Measurements from ENCODE around the gene GRIA4.
A peak's percentile ranks its signal among the peaks of the same experiment; 100 is the strongest.

The GRIA4 gene

DNA sequence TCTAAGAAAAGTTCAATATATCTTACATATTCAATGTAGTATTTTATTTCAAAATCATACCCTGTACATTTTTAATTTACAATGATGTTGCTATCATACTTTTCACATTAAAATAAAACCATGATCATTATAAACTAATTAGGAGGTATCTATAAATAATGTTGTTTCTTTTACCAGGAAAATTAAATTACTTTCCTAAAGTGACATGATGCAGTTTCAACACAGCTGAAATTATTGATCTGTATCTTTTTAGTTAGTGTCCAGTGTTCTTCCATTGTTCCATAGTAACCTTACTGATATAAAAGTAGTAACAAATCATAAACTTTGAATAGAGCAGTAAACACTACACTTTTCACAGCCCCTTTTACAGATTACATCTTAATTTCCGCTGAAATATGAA is 29.7 kb downstream of the GRIA4 start:
- DNase-seq (ENCODE audit: low spot score) = no peak

DNA sequence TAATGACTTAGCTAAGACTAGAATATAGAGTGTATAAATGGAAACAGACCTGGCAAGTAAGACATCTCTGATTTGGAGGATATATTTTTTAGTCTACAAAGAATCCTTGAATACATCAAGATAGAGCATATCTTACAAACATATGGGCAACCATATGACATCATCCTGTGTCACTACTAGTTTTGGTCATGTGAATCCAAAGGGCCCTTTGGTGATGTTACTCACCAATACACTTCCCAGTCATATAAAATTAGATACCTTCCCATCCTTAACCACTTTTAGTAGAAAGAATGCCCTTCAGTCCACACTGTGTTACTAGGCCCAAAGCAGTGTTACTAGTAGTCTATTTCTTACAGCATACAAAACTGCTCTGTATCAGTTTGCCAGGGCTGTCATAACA is 31.6 kb downstream of the GRIA4 start:
- DNase-seq (ENCODE audit: low spot score) = no peak

DNA sequence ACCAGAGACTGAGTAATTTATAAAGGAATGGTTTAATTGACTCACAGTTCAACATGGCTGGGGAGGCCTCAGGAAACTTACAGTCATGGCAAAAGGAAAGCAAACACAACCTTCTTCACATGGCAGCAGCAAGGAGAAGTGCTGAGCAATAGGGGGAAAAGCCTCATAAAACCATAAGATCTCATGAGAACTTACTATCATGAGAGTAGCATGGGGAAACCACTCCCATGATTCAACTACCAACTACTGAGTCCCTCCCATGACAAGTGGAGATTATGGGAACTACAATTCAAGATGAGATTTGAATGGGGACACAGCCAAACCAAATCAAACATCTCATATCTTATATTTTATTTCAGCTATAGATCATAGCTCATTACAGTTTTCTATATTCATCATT is 33.0 kb downstream of the GRIA4 start:
- DNase-seq (ENCODE audit: low spot score) = no peak

DNA sequence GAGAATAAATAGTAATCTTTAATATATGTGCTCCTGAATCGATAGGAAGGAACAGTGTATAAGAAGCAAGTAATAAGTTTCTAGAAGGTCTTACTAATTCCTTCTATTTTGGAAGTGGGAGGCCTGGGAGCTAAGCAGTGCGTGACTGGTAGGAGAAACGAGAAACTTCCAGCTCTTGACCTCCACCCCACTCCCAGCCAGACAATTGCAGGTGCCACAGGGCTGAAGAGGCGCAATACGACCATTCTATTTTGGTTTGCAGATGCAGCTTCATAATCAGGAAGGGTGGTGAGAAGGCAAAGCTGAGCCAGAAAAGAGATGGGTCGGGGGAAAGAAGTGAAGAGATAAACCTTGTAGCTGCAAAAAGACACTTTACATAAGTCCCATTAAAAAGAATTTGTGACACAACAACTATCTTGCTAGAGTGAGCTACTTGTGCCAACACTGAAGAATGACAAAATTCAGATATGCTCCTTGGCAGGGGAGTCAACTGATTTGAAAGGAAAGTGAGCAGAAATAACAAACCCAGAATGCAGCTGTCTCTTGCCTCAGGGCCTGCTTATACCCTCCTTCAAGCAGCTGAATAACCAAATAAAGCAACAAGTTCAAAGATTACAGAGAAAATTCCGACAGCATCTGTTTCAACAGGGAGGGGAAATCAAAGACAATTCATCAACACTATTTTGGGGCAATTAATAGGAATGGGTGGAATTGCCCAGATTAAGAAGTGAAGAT is 35.1 kb downstream of the GRIA4 start:
- no peak for DNase-seq (ENCODE audit: low spot score)

DNA sequence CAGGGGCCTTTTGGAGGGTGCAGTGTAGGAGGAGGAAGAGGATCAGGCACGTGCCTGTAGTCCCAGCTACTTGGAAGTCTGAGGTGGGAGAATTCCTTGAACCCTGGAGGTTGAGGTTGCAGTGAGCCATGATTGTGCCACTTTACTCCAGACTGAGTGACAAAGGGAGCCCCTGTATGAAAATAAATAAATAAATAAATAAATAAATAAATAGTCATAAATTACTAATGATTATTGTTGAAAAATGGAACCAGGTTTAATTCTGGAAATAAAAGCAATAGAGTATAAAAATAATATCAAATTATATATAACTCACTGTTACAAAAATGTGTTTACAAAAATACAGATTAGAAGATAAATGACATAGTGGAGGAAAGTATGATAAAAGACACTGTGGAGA is 37.9 kb downstream of the GRIA4 start:
- no peak for DNase-seq (ENCODE audit: low spot score)

DNA sequence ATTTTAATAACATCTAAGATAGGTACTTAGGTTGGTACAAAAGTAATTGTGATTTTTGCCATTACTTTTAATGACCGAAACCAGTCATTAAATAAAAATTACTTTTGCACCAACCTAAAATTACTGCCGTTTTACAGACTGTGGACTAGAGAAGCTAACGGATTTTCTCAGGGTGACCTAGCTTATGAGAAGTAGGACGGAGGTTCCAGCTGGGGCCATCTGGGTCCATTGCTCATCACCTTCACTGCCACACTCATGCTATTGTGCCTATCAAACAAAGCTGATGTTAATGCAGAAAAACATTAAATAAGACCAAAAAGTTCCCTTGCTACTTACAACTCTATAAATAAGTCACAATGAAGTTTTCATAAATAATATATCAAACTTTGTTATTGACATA is 38.9 kb downstream of the GRIA4 start:
- no peak for DNase-seq (ENCODE audit: low spot score)

DNA sequence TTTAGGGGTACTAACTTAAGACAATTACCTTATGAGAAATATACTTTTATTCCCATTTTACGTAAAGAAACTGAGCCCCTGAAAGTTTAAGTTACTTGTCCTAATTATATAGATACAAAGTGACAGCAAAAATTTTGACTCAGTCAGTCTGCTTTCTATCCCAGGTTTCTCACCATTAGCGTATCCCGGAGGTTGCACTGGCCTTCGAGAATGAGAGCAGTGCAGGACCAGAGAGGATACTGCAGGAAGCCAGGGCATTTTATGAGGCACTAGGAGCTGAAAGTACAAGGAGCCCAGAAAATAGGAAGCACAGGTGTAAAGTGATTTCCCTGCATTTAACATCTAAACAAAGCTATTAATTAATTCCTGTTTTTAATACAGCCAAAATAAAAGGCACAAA is 55.4 kb downstream of the GRIA4 start:
- DNase-seq (ENCODE audit: low spot score) = no peak

DNA sequence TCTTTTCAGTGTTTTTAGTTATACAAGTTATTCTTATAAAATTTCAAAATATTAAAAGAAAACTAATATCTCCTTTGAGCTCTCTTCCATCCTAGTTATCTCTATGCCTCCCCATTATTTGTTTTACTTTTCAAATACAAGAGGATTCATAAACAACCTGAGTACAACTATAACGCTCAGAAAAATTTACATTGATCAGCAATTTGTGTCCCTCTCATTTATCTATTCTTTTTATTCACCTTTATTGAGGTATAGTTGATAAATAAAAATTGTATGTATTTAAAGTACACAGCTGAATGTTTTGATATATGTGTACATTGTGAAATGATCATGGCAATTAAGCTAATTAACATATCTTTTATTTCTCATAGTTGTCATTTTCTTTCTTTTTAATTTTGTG is 57.6 kb downstream of the GRIA4 start:
- DNase-seq (ENCODE audit: low spot score) = no peak

DNA sequence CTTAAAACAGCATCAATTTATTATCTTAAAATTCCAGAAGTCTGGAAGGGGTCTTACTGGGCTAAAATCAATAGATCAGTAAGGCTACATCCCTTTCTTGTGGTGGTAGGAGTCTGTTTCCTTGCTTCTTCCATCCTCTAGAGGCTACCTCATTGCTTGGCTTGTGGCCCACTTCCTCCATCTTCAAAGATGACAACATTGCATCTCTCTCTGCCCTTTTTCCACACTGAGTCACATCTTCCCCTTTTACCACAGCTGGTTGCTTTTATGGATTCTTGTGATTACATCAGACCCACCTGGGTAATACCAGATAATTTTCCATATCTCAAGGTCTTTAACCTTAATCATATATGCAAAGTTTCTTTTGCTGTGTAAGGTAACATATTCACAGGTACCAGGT is 60.9 kb downstream of the GRIA4 start:
- DNase-seq (ENCODE audit: low spot score) = no peak

DNA sequence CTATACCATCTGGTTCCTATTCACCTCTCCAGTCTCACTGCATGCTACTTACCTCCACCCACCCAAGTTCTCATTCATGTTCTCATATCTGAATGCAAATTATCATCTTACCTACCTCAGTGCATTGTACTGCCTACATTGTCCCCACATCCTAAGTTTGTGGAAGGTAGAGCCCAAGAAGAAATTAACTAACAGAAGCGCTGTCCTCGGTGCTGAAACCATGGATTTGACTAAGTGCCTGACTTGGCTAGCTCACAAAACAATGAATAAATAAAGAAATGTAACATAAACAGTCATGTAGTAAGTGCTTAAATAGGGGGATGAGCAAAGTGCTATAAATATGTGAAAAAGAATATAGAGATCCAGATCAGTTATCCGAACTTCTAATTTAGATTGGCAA is 63.2 kb downstream of the GRIA4 start:
- DNase-seq (ENCODE audit: low spot score) = peak; percentile 19

DNA sequence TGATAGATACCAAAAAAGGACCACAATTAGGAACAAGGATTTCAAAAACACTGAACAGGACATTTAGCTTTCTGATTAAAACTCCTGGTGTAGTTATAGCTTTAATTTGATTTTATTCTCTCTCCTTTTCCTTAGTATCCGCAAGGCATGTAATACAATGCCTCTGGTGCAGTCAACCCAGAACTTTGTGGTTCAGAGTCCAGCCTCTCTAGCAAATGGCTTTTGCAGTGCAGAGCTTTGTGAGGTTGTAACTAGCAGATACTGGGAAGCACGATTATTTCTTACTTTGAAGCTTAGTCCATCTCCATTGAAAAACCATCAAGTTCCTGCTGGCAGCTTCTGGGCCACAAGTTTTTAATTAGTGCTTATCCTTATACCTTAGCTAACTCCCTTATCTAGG is 79.8 kb downstream of the GRIA4 start:
- DNase-seq (ENCODE audit: low spot score) = no peak

DNA sequence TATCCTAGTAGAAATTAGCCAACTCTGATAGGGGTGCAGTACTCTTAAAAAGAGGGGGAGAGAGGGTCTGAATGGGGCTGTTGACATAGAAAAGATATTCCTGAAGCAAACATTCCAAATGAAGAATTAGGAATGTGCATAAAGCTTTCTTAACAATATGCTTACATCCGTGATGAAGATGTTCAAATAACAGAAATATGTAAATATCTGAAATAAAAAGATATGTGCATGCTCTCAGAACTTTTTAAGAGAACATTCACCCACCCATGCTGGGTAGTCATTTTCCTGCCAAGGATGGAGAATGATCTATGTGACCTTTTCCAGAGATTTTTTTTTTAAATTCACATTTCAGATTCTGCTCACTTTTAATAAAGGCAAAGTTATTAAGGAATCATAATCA is 80.6 kb downstream of the GRIA4 start:
- DNase-seq (ENCODE audit: low spot score) = no peak

DNA sequence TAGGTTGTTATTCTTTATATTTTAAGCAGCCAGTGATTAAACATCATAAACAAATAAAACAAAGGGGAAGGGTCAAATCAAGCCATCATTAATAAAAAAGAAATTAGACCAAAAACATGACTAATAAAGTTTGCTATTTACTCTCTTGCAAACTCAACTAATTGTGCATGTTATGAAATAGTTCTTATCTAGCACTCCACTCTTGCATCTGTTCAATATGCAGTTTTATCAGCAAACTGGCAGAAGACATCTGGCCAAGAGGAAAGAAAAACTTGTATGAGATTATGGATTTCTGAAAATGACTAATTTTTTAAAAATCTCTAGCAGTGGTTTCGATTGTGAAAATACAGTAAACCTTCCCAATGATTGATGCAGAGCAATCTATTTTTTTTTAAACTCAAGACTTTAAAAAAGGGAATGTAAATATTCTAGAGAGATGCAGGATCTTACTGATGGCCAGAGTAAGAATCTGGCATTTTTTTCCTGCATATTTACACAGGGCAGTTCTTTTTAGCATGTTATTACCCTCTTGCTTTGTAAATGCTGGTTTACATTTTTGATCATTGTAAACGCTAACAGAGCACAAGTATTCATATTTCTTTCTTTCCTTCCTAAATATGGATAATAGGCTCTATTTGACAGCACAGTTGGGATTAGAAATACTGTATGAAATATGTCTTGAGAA is 83.3 kb downstream of the GRIA4 start:
- no peak for DNase-seq (ENCODE audit: low spot score)

DNA sequence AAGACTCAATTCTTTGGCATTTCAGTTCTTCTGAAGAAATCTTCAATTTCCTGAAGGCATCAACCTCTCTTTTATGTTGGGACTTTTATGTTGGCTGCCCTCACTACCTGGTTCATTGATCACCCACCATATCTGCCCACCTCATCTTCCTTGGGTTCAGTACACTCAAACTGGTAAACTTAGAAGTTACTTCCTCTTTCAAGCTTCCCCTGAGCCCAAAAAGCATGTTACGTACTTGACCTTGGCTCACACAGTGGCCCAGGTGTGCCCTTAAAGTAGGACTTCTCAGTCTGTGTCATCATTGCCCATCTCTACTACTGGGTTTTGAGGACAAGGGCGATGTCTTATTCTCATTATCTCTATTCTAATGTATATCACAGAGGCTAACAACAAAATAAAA is 86.1 kb downstream of the GRIA4 start:
- no peak for DNase-seq (ENCODE audit: low spot score)

DNA sequence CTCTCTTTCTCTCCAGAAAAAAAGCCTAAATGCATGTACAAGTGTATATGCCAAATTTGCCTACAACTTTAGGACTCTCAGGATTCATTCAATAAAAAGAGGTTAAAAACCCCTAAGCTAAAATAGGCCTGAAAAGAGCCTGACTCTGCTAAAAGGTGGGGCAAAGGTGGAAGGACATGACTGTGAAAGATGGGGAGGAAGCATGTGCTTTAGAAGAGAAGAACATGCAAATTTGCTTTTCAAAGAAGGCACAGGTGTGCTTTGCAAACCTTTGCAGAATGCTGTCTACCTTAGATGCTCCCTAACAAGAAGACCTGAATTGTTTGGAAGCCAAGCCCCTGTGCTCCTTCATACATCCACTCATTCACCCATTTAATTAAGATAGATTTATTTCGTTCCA is 87.4 kb downstream of the GRIA4 start:
- no peak for DNase-seq (ENCODE audit: low spot score)

DNA sequence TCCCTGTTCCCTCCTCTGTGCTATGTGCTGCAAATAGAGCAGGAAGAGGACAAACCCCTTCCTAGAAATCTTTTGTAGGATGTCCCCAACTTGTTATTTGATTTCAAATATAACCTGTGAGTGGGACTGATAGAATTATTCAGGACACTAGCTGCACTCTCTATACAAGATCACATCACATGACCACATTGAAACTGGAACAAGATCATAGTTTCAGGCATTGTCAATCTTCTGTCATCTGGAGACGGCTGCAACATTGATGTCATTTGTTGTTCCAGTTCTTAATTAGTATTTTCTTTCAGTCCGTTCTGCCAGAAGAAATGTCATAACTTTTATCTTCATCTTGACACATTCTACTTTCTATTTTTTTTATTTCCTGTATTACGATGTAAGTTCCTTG is 89.3 kb downstream of the GRIA4 start:
- DNase-seq (ENCODE audit: low spot score) = no peak

DNA sequence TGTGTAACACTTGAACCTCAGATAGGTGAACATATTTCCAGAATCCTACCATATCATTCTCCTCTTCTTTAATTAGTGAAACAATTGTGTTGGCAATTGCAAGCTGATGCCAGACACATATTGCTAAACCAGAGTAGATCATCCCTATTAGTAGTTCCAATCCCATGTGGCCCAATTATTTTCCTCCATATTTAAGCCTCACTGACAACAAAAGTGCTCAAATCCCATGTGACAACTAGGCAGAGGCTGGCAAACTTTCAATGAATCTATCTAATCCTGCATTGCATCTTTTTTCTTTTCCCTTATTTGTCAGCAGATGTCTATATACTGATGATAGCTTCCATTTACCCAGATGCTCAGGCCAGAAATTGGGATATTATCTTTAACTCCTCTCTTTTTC is 90.4 kb downstream of the GRIA4 start:
- DNase-seq (ENCODE audit: low spot score) = no peak

DNA sequence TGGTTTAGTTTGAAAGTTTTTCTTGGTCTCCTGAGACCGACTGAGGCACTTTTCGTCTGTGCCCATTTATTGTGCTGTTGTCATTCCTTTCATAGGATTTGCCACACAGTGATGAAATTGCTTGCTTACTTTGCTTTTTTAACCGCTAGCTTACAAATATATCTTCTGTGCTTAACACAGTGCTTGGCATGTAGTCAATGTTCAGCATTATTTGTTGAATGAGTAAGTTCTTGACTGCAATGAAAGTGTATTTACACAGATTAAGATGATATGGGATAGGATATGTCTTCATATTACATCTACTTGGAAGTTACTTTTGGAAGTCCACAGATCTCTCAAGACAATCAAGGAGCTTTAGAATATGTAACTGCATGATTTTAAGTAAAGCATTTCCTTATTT is 91.2 kb downstream of the GRIA4 start:
- no peak for DNase-seq (ENCODE audit: low spot score)

DNA sequence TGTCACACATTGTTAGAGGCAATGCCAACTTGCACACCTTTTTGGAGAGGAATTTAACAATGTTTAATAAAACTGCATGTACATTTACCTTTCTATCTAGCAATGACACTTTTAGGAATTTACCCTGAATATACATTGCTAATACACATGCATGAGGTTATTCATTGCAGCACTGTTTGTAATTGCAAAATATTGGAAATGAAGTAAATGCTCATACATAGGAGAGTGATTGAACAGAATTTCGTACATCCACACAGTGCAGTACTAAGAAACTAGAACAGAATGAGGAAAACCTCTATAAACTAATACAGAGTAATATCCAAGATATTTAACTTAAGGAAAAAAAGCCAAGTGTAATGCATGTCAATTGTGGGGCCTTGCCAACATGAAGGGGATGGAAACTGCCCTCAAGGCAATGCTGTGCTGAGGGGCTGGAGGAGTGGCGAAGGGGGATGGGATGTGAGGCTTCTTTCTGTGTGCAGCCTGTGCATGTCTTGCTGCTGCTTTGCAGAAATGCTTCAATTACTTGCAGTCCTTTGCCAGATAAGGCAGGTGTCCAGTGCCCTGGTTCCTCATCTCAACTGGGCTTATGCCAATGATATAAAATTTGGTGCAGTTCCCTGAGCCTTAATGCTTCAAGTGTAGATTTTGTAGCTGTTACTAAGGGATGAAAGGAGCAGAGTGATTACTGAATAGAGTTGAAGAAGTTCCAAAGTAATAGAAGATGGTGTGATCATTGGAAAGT is 96.1 kb downstream of the GRIA4 start:
- no peak for DNase-seq (ENCODE audit: low spot score)

DNA sequence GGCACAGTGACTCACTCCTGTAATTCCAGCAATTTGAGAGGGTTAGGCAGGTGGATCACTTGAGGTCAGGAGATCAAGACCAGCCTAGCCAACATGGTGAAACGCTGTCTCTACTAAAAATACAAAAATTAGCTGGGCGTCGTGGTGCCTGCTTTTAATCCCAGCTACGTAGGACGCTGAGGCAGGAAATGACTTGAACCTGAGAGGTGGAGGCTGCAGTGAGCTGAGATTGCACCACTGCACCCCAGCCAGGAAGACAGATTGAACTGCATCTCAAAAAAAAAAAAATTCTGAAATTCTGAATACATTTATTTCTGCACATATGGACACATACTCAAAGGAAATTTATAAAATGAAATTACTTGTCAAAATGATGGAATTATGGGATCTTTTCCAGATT is 103.2 kb downstream of the GRIA4 start:
- no peak for DNase-seq (ENCODE audit: low spot score)

DNA sequence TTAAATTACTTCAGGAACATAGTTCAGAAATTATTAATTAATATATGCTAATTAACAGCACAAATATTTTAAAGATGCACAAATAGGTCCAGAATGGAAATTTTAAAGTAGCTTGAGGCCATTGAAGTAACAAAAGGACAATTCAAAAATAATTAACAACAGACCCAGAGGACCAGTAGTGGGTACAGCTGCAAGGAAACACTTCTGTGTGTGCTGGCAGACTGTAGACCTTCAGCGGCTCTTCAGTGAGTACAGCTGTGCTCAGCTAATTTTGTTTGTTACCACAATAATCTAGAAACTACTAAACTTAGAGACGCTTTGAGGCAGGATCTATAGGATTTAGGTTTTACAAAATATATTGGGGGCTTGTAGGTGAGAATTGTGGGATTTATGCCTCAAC is 103.8 kb downstream of the GRIA4 start:
- DNase-seq (ENCODE audit: low spot score) = peak; percentile 13

DNA sequence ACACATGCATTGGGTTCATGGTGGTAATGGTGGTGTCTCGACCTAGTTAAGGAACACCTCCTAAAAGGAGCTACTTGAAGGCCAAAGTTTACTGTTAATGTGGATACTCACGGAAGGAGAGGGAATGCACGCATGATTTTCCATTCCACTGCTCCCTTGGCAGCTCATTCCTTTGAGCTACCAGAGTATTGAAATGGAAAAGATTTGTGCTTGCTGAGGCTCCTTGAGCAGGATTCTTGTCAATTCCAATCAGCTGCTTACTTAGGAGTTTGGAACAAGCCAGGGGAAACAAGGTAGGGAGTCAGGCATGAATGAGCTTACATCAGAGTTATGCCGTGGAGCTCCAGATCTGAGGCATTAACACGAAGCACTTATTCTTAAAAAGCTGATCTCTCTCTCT is 108.8 kb downstream of the GRIA4 start:
- DNase-seq (ENCODE audit: low spot score) = no peak

DNA sequence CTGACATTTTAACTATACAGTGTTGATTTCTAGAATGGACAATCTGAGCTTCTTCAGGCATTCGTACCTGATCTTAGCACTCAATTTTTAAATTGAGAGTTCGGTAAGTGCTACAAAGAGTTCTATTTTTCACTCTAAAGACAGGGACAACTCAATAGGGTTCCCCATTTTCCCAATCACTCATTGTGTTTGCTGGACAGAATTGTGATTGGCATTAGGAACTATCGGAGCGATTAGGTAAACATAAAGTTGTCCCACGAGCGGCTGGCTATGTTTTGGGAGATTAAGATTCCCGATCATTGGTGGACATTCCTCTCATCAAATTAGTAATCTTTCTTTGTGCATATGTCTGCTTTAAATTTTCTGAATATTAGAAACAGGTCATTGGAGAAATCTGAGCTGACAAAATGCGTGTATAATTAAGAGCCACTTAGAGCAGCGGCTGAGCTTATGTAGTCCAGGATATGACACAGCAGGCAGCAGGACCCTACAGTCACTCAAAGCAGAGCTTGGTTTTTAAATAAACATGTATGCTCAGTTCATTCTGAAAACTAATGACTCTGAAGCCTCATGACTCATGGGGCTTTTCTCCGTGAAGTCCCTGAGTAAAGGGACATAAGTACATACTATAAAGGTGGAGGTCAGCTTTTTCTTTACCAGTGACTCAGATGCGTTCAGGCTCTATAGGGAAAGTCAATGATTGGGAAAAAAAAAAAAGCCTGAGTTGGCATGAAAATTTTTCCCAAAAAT is 109.4 kb downstream of the GRIA4 start:
- DNase-seq (ENCODE audit: low spot score) = no peak

All from globus pallidus (tissue), 1 donor.